ENCODE results near the gene VAV3. TPM values are rescaled to one million over a fixed set of nuclear protein-coding genes. Genes with fewer than 3 reads are reported as not detected.
A peak's percentile ranks its signal among the peaks of the same experiment; 100 is the strongest.
"Not testable (repeated sequence)": the region's sequence is repeated elsewhere in the genome, so short reads cannot be mapped to it uniquely, and the experiment has no call there.

Gene VAV3
- polyA plus RNA-seq, 1 experiment = not detected

DNA sequence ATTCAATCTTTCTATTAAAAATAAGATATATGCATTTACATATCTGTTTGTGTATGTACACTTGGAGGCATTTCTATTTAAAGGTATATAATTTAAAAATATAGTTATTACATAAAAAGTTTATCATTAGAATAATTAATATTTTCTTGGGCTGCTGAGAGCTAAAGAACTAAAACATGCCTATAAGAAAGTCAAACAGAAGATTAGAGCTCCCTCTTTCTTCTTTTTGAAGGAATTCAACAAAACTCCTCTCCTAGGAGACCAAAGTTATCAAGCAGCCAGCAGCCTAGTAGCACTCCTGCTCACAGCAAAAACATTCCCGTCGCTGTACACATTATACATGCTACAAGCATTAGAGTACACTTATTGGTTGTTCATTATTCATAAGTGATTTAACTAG lies 216.4 kb downstream of the VAV3 start:
- TF ChIP-seq, protein P1, sequence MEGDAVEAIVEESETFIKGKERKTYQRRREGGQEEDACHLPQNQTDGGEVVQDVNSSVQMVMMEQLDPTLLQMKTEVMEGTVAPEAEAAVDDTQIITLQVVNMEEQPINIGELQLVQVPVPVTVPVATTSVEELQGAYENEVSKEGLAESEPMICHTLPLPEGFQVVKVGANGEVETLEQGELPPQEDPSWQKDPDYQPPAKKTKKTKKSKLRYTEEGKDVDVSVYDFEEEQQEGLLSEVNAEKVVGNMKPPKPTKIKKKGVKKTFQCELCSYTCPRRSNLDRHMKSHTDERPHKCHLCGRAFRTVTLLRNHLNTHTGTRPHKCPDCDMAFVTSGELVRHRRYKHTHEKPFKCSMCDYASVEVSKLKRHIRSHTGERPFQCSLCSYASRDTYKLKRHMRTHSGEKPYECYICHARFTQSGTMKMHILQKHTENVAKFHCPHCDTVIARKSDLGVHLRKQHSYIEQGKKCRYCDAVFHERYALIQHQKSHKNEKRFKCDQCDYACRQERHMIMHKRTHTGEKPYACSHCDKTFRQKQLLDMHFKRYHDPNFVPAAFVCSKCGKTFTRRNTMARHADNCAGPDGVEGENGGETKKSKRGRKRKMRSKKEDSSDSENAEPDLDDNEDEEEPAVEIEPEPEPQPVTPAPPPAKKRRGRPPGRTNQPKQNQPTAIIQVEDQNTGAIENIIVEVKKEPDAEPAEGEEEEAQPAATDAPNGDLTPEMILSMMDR (IDR thresholded peaks at IDR 0.05; ENCODE audit: insufficient read depth, low read depth, low read length) = peak; percentile 27; the same call in 1 of the 2 replicates
- Histone ChIP-seq H3K4me3 (ENCODE audit: low read depth, low read length) (no peak overlapping the region), H3K36me3 (ENCODE audit: control insufficient read depth, insufficient read depth, low read length) (no peaks in the 10 kb centered on the region), H3K27me3 (ENCODE audit: control insufficient read depth, insufficient read depth, low read length) (no peaks in the 10 kb centered on the region)
- ChIA-PET CTCF (interaction anchor here (0.6 kb wide), 2 partner anchors 10 to 1719 kb away, joined by 3 to 5 read pairs; no protein-coding TSS in a partner anchor), POLR2A (no interaction called here)
- DNase-seq (ENCODE audit: low read depth) = no peak

DNA sequence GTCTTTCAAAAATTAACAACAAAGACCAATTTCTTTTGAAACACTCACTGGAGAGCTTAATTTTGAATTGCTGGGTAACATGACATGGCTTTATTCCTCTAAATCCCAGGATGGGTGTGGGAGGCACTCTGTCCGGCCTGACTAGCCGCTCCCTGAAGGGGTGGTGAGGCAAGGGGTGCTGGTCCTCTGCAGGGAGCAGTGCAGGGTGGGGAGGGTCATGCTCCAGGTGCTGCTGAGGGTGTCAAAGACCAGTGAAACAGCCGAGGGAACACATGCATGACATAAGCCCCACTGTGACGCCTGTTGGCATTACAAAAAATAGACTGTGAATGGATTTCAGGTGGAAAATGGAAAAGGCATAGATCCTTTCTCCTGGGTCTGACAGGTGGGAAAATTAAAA lies 223.7 kb downstream of the VAV3 start:
- no peaks in the 10 kb centered on the region for H3K27me3 ChIP-seq (ENCODE audit: control insufficient read depth, insufficient read depth, low read length)
- TF ChIP-seq, protein P1 (IDR thresholded peaks at IDR 0.05; ENCODE audit: insufficient read depth, low read depth, low read length) = no peak
- H3K4me3 ChIP-seq (ENCODE audit: low read depth, low read length) = no peak overlapping the region
- DNase-seq (ENCODE audit: low read depth) = no peak
- ChIA-PET POLR2A (no interaction called here), CTCF (interaction anchor here (1.1 kb wide), 1 partner anchor 9 kb away, joined by 3 read pairs; no protein-coding TSS in a partner anchor)
- no peaks in the 10 kb centered on the region for H3K36me3 ChIP-seq (ENCODE audit: control insufficient read depth, insufficient read depth, low read length)

GRCh38 chr1:107740579-107740978 lies 224.4 kb downstream of the VAV3 start:
- CTCF ChIA-PET = interaction anchor here (1.1 kb wide), 1 partner anchor 10 kb away, joined by 3 read pairs; no protein-coding TSS in a partner anchor
- Histone ChIP-seq H3K4me3 (ENCODE audit: low read depth, low read length) (no peak overlapping the region), H3K27me3 (ENCODE audit: control insufficient read depth, insufficient read depth, low read length) (no peaks in the 10 kb centered on the region), H3K36me3 (ENCODE audit: control insufficient read depth, insufficient read depth, low read length) (no peaks in the 10 kb centered on the region)
- no peak for DNase-seq (ENCODE audit: low read depth)
- POLR2A ChIA-PET = no interaction called here
- TF ChIP-seq, protein P1 (IDR thresholded peaks at IDR 0.05; ENCODE audit: insufficient read depth, low read depth, low read length) = no peak

DNA sequence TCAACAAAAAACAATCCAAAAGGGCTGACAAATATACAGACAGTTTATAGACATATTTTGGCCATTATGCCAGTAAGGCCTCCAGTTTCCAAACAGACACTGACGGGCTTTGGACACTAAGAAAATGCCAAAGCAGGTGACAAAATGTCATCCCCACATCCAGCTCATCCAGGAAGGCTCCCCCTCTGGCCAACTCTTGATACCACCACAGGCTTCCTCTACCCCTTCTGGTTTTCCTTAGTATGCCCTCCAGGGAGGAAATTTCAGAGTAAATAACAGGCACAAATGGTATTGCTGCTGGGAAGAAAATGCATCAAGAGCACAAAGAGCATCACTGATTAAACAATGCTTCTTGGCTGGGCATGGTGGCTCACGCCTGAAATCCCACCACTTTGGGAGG lies 225.3 kb downstream of the VAV3 start:
- Histone ChIP-seq H3K27me3 (ENCODE audit: control insufficient read depth, insufficient read depth, low read length) (no peaks in the 10 kb centered on the region), H3K4me3 (ENCODE audit: low read depth, low read length) (no peak overlapping the region), H3K36me3 (ENCODE audit: control insufficient read depth, insufficient read depth, low read length) (no peaks in the 10 kb centered on the region)
- ChIA-PET CTCF (no interaction called here), POLR2A (no interaction called here)
- no peak for DNase-seq (ENCODE audit: low read depth)
- TF ChIP-seq, protein P1 (IDR thresholded peaks at IDR 0.05; ENCODE audit: insufficient read depth, low read depth, low read length) = no peak

DNA sequence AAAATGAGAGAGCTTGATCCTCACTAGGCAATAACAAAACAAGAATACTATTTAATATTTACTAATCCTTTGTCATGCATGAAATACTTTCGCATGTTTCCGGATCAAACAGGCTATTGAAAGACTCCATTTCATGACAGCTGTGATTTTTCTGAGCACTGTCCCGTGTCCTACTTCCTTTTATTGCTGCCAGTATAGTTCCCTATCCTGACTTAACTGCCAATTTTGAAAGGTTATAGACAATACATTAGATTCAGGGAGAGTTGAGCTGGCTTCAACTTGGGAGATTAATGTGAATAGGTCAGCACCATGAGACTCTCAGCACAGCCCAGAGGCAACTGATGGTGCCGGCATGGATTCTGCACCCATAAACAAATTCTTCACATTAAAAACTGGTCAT lies 225.8 kb downstream of the VAV3 start:
- no peak for DNase-seq (ENCODE audit: low read depth)
- no peaks in the 10 kb centered on the region for H3K27me3 ChIP-seq (ENCODE audit: control insufficient read depth, insufficient read depth, low read length)
- TF ChIP-seq, protein P1 (IDR thresholded peaks at IDR 0.05; ENCODE audit: insufficient read depth, low read depth, low read length) = no peak
- H3K36me3 ChIP-seq (ENCODE audit: control insufficient read depth, insufficient read depth, low read length) = no peaks in the 10 kb centered on the region
- H3K4me3 ChIP-seq (ENCODE audit: low read depth, low read length) = no peak overlapping the region
- CTCF ChIA-PET = no interaction called here
- POLR2A ChIA-PET = no interaction called here

DNA sequence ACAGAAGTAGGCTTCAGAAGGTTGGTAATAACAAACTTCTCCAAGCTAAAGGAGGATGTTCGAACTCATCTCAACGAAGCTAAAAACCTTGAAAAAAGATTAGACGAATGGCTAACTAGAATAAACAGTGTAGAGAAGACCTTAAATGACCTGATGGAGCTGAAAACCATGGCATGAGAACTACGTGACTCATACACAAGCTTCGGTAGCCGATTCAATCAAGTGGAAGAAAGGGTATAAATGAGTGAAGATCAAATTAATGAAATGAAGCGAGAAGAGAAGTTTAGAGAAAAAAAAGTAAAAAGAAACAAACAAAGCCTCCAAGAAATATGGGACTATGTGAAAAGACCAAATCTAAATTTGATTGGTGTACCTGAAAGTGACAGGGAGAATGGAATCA lies 231.6 kb downstream of the VAV3 start:
- H3K36me3 ChIP-seq (ENCODE audit: control insufficient read depth, insufficient read depth, low read length); DNase-seq (ENCODE audit: low read depth); H3K4me3 ChIP-seq (ENCODE audit: low read depth, low read length); POLR2A ChIA-PET; H3K27me3 ChIP-seq (ENCODE audit: control insufficient read depth, insufficient read depth, low read length): not testable (repeated sequence)
- CTCF ChIA-PET = interaction anchor here (1.1 kb wide), 1 partner anchor 17 kb away, joined by 3 read pairs; no protein-coding TSS in a partner anchor

Data from BJ (cell line).